ENCODE results near the gene RAB31.

RAB31 gene

GRCh38 chr18:9870431-9871008 is 162.4 kb downstream of the RAB31 start:
- peaks cover 1% of the 10 kb centered on the region for H3K4me1 ChIP-seq (ENCODE audit: control insufficient read depth, insufficient read depth, low read length)
- peaks cover 2% of the 10 kb centered on the region; the same call in 1 of the 2 replicates for H3K9me3 ChIP-seq (ENCODE audit: control insufficient read depth, insufficient read depth, low read length)
- no peaks in the 10 kb centered on the region for H3K27me3 ChIP-seq (ENCODE audit: control insufficient read depth, insufficient read depth, low read length)
- H3K27ac ChIP-seq (ENCODE audit: low read length) = no peak overlapping the region
- no peaks in the 10 kb centered on the region for H3K36me3 ChIP-seq (ENCODE audit: control insufficient read depth, insufficient read depth, low read length)
- DNase-seq (ENCODE audit: low read depth, low spot score) = no peak
- WGBS (ENCODE audit: insufficient coverage, insufficient read length) = no CpG with 5 or more reads among the region's 4 CpGs
- H3K4me3 ChIP-seq (ENCODE audit: low read length) = no peak overlapping the region

GRCh38 chr18:9871244-9871746 is 163.2 kb downstream of the RAB31 start:
- Histone ChIP-seq H3K27me3 (ENCODE audit: control insufficient read depth, insufficient read depth, low read length) (no peaks in the 10 kb centered on the region), H3K4me1 (ENCODE audit: control insufficient read depth, insufficient read depth, low read length) (peaks cover 1% of the 10 kb centered on the region), H3K4me3 (ENCODE audit: low read length) (no peak overlapping the region), H3K27ac (ENCODE audit: low read length) (no peak overlapping the region), H3K9me3 (ENCODE audit: control insufficient read depth, insufficient read depth, low read length) (no peaks in the 10 kb centered on the region), H3K36me3 (ENCODE audit: control insufficient read depth, insufficient read depth, low read length) (no peaks in the 10 kb centered on the region)
- WGBS (ENCODE audit: insufficient coverage, insufficient read length) = no CpG with 5 or more reads among the region's 6 CpGs
- DNase-seq (ENCODE audit: low read depth, low spot score) = no peak

DNA sequence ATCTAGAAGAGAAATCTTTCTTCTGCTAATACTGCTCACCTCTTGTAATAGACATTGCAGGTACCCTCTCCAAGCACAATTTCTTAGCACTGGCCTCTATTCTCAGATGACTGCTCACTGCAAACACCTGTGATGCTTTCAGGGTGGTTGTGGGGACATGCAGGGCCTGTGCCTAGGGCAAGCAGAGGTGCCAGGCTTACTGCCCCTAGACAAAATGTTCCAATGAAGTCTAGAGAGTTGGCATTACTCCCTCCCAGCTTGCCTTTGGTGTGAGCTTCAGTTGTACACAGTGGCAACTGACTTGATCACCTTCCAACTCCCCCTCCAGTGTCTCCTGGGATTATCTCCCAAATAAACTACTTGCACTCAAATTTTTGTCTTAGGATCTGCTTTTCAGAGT is 164.7 kb downstream of the RAB31 start:
- Histone ChIP-seq H3K27ac (ENCODE audit: low read length) (no peak overlapping the region), H3K27me3 (ENCODE audit: control insufficient read depth, insufficient read depth, low read length) (no peaks in the 10 kb centered on the region), H3K36me3 (ENCODE audit: control insufficient read depth, insufficient read depth, low read length) (no peaks in the 10 kb centered on the region), H3K4me3 (ENCODE audit: low read length) (no peak overlapping the region), H3K9me3 (ENCODE audit: control insufficient read depth, insufficient read depth, low read length) (no peaks in the 10 kb centered on the region), H3K4me1 (ENCODE audit: control insufficient read depth, insufficient read depth, low read length) (peaks cover 2% of the 10 kb centered on the region)
- no peak for DNase-seq (ENCODE audit: low read depth, low spot score)

DNA sequence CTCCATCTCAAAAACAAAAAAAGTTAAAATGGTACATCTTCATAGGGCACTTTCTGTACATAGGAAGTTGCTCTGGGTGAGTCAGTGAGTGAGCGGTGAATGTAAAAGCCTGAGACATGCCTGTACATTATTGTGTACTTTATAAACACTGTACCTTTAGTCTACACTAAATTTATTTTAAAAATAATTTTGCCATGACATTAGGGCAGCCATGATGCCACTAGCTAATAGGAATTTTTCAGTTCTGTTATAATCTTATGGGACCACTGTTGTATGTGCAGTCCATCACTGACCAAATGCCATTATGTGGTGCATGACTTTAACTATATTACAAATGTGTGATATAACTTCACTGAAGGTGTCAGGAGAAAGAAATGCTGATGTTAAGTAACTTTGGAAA is 166.6 kb downstream of the RAB31 start:
- H3K4me1 ChIP-seq (ENCODE audit: control insufficient read depth, insufficient read depth, low read length) = peaks cover 2% of the 10 kb centered on the region
- no peak overlapping the region for H3K4me3 ChIP-seq (ENCODE audit: low read length)
- DNase-seq (ENCODE audit: low read depth, low spot score) = no peak
- no CpG with 5 or more reads among the region's 1 CpG for WGBS (ENCODE audit: insufficient coverage, insufficient read length)
- H3K27me3 ChIP-seq (ENCODE audit: control insufficient read depth, insufficient read depth, low read length) = no peaks in the 10 kb centered on the region
- no peaks in the 10 kb centered on the region for H3K36me3 ChIP-seq (ENCODE audit: control insufficient read depth, insufficient read depth, low read length)
- no peak overlapping the region for H3K27ac ChIP-seq (ENCODE audit: low read length)
- no peaks in the 10 kb centered on the region for H3K9me3 ChIP-seq (ENCODE audit: control insufficient read depth, insufficient read depth, low read length)

- no peaks in the 10 kb centered on the region for H3K9me3 ChIP-seq (ENCODE audit: control insufficient read depth, insufficient read depth, low read length)
Observed at GRCh38 chr18:9876212-9876866, 168.2 kb downstream of the RAB31 start.

DNA sequence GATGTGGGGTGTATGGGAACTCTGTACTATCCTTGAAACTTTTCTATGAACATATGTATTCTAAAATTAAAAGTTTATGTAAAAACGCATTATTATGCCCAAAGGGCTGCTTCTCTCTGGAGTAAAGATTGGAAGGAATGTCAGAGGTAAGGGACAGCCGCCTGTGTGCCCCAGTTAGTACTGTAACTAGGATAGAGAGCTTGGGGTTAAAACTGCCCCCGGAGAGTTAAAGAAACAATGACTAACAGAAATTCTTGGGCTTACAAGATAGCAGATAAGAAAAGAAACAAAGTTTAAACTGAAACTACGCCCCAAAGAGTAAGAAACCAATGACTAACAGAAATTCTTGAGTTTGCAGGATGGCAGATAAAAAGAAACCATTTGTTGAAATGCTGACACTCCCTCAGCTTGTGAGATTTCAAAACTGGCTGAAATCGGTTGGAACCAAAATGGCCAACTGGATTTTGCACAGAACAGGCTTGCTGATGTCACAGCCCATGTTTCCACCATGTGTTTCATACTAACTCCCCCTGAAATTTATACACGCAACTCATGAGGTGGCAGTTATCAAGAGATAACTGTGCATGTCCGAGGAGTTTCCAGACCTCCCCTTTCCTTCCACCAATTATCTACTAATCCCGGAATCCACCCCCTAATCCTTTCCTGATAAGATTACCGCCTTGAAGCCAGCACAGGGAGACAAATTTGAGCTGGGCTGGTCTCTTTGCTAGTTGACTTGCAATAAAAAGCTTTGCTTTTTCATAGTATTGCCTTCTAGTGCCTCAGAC is 169.0 kb downstream of the RAB31 start:
- Histone ChIP-seq H3K4me1 (ENCODE audit: control insufficient read depth, insufficient read depth, low read length) (peaks cover 1% of the 10 kb centered on the region; the same call in 1 of the 2 replicates), H3K27me3 (ENCODE audit: control insufficient read depth, insufficient read depth, low read length) (no peaks in the 10 kb centered on the region), H3K36me3 (ENCODE audit: control insufficient read depth, insufficient read depth, low read length) (no peaks in the 10 kb centered on the region), H3K27ac (ENCODE audit: low read length) (no peak overlapping the region), H3K9me3 (ENCODE audit: control insufficient read depth, insufficient read depth, low read length) (no peaks in the 10 kb centered on the region), H3K4me3 (ENCODE audit: low read length) (no peak overlapping the region)
- WGBS (ENCODE audit: insufficient coverage, insufficient read length) = no CpG with 5 or more reads among the region's 9 CpGs
- DNase-seq (ENCODE audit: low read depth, low spot score) = no peak

More at GRCh38 chr18:9876212-9876866, 168.2 kb downstream of the RAB31 start:
- DNase-seq (ENCODE audit: low read depth, low spot score) = no peak
- peaks cover 1% of the 10 kb centered on the region; the same call in 1 of the 2 replicates for H3K4me1 ChIP-seq (ENCODE audit: control insufficient read depth, insufficient read depth, low read length)
- no peak overlapping the region for H3K27ac ChIP-seq (ENCODE audit: low read length)
- no peaks in the 10 kb centered on the region for H3K27me3 ChIP-seq (ENCODE audit: control insufficient read depth, insufficient read depth, low read length)
- no CpG with 5 or more reads among the region's 2 CpGs for WGBS (ENCODE audit: insufficient coverage, insufficient read length)
- H3K4me3 ChIP-seq (ENCODE audit: low read length) = no peak overlapping the region
- H3K36me3 ChIP-seq (ENCODE audit: control insufficient read depth, insufficient read depth, low read length) = no peaks in the 10 kb centered on the region

DNA sequence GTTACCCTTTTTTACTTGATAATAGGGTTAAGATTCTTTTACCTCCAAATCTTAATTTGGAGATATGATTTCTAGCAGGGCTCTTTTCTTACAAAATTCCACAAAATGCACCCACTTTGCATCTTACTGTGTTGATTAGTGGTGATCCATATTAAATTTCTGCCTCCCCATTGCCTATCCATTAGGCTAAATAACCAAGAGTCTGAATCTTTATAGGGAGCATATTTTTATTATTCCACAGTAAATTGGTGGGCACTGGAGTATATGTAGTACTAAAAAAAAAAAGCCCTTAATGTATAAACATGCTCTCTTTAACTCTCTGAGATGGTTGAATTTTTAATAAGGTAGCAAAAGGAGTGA is 169.5 kb downstream of the RAB31 start:
- Histone ChIP-seq H3K9me3 (ENCODE audit: control insufficient read depth, insufficient read depth, low read length) (no peaks in the 10 kb centered on the region), H3K27ac (ENCODE audit: low read length) (no peak overlapping the region), H3K27me3 (ENCODE audit: control insufficient read depth, insufficient read depth, low read length) (no peaks in the 10 kb centered on the region), H3K36me3 (ENCODE audit: control insufficient read depth, insufficient read depth, low read length) (no peaks in the 10 kb centered on the region), H3K4me3 (ENCODE audit: low read length) (no peak overlapping the region), H3K4me1 (ENCODE audit: control insufficient read depth, insufficient read depth, low read length) (0 out of 2 replicates have a peak, but pooled peaks cover 1% of the 10 kb centered on the region)
- no peak for DNase-seq (ENCODE audit: low read depth, low spot score)

DNA sequence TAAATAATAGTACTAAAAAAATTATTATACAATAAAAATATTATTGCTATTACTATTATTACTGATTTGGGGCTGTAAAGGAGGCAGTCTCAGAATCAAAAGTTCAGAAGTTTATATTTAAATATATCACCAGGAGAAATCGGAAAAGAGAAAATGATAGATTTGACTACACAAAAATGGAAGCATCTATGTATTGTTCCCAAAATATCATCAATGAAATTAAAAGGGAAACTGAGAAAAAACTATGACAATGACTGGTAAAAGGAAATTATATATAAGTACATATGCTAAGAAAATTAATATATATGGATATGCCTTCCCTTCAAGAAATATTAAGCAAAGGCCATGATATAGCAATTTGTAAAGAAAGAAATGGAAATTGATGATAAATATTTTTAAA is 170.0 kb downstream of the RAB31 start:
- H3K9me3 ChIP-seq (ENCODE audit: control insufficient read depth, insufficient read depth, low read length) = no peaks in the 10 kb centered on the region

GRCh38 chr18:9878783-9879242 is 170.7 kb downstream of the RAB31 start:
- Histone ChIP-seq H3K27ac (ENCODE audit: low read length) (no peak overlapping the region), H3K4me1 (ENCODE audit: control insufficient read depth, insufficient read depth, low read length) (0 out of 2 replicates have a peak, but pooled peaks cover 1% of the 10 kb centered on the region)
- WGBS (ENCODE audit: insufficient coverage, insufficient read length) = no CpG with 5 or more reads among the region's 6 CpGs

More for the DNA sequence above, 170.0 kb downstream of the RAB31 start:
- Histone ChIP-seq H3K36me3 (ENCODE audit: control insufficient read depth, insufficient read depth, low read length) (no peaks in the 10 kb centered on the region), H3K4me3 (ENCODE audit: low read length) (no peak overlapping the region), H3K4me1 (ENCODE audit: control insufficient read depth, insufficient read depth, low read length) (0 out of 2 replicates have a peak, but pooled peaks cover 1% of the 10 kb centered on the region), H3K27ac (ENCODE audit: low read length) (no peak overlapping the region), H3K27me3 (ENCODE audit: control insufficient read depth, insufficient read depth, low read length) (no peaks in the 10 kb centered on the region)
- no peak for DNase-seq (ENCODE audit: low read depth, low spot score)
- no CpG with 5 or more reads among the region's 1 CpG for WGBS (ENCODE audit: insufficient coverage, insufficient read length)

GRCh38 chr18:9884090-9884489 is 176.0 kb downstream of the RAB31 start:
- H3K4me3 ChIP-seq (ENCODE audit: low read length) = no peak overlapping the region
- no peaks in the 10 kb centered on the region for H3K4me1 ChIP-seq (ENCODE audit: control insufficient read depth, insufficient read depth, low read length)
- no peak for DNase-seq (ENCODE audit: low read depth, low spot score)
- no peaks in the 10 kb centered on the region for H3K36me3 ChIP-seq (ENCODE audit: control insufficient read depth, insufficient read depth, low read length)
- no CpG with 5 or more reads among the region's 6 CpGs for WGBS (ENCODE audit: insufficient coverage, insufficient read length)
- no peaks in the 10 kb centered on the region for H3K9me3 ChIP-seq (ENCODE audit: control insufficient read depth, insufficient read depth, low read length)
- no peak overlapping the region for H3K27ac ChIP-seq (ENCODE audit: low read length)
- H3K27me3 ChIP-seq (ENCODE audit: control insufficient read depth, insufficient read depth, low read length) = no peaks in the 10 kb centered on the region

More at GRCh38 chr18:9878783-9879242, 170.7 kb downstream of the RAB31 start:
- DNase-seq (ENCODE audit: low read depth, low spot score) = no peak
- H3K9me3 ChIP-seq (ENCODE audit: control insufficient read depth, insufficient read depth, low read length) = no peaks in the 10 kb centered on the region
- no peaks in the 10 kb centered on the region for H3K27me3 ChIP-seq (ENCODE audit: control insufficient read depth, insufficient read depth, low read length)
- H3K4me3 ChIP-seq (ENCODE audit: low read length) = no peak overlapping the region
- H3K36me3 ChIP-seq (ENCODE audit: control insufficient read depth, insufficient read depth, low read length) = no peaks in the 10 kb centered on the region

Data from iPS DF 6.9 (cell line).